Right renal cortex interstitium (tissue), 3 donors: Measurements from ENCODE around the gene DNAL4. TPM values are rescaled to one million over a fixed set of nuclear protein-coding genes. Genes with fewer than 3 reads are reported as not detected.

Source experiments
- DNase-seq, 3 donors: peaks; one replicate each; pipeline ENCODE4 v3.0.0-alpha.2; 2013; ENCODE audit warnings: low read depth in 3 of 3, low spot score in 2 of 3
- polyA plus RNA-seq, 3 donors: library from polyadenylated mRNA; unstranded; fragments of 120-200 nt; gene quantifications; one replicate each; pipeline ENCODE4 v1.2.1, GENCODE V29; 2013; ENCODE audit not compliant: insufficient read length in 3 of 3

DNAL4 gene
- polyA plus RNA-seq, 3 donors: 32.2 to 38.0 (median 35.5) TPM

DNA sequence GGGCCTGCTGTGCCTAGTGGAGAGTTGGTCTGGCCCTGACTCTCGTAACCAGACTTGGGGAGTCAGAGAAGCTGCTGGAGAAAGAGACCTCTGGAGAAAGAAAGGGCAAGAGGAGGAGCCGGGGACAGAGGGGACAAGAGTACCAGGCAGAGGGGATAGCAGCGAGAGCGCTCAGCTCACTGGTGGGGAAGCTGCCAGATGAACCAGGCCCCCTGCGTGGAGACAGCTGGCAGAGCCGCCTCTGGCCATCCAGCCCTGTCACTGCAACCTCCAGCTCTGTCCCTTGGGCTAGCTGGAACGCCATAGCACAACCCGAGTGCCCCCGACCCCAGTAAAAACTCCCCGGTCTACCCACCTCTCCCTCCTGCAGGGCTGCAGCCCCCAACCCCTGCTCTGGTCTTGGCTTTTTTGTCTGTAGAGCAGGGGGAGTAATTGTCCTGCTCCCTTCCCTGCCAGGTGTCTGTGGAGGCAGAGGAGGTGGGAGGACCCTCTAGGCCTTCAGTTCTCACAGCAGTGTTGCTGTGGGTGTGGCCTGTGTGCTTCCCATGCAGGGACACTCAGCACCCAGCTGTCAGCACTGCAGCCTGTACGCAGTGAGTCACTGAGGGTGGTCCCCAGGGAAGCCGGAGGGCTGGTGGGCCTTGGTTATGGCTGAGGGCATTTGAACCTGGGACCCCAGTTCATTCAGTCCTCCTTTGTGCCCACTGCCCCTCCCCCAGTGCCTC lies 33.3 kb downstream of the DNAL4 start:
- no peak for DNase-seq

DNA sequence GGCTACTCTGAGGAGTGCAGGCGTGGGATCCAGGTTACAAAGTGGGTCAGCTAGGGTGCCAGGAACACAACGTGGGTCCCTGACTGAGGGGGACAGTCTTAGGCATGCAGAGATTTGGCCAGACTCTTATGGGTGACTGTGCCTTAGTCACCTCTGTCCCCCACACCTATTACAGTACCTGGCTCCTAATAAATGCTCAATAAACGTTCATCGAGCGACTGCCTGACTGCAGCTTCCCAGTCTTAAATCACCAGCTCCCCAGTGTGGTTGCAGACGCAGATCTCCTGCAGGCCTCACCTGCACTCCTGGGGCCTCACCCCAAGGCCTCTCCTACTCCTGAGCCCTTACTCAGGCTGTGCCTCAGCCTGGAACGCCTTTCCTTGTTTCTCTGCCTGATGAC lies 34.9 kb downstream of the DNAL4 start:
- no peak for DNase-seq

DNA sequence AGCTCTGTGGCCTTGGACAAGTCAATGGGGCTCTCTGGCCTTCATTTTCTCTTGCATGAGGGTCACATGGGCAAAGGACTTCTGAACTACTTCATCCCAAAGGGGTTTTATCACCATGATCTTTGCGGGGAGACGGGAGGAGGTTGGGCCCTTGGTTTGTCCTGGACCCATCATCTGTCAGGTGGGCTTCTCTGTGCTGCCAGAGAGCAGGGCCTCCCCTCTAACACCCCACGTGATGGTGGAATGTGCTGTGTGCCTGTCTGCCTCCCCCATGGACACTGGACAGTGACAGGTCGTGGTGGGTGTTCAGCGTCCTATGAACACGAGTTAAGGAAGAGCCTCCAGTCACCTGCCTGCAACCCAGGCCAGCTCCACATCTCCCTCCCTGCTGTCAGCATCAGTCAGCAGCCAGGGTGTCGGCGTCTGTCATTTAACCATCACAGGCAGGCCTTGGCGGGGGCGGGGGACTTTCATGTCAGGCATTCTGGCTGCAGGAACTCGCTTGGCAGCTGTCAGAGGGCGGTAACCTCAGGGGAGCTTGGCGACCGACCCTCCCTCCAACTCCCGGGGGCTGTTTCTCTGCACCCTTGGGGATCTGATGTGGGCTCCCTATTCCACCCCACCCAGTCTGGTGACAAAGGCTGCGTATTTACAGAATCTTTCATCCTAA lies 35.5 kb downstream of the DNAL4 start:
- DNase-seq: no peak

DNA sequence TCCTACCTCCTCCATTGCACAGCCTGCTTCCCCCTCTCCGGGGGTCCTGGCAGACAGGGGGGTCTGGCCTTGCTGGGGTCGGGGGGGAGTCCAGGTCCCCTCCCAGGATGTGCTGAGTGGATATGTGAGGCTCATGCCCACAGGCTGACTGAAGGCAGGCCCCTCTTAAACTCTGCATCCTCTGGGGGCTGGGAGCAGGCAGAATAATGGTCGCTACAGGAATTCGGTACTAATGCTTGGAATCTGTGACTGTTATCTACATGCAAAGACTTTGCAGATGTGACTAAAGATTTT lies 36.5 kb downstream of the DNAL4 start:
- DNase-seq: no peak

DNA sequence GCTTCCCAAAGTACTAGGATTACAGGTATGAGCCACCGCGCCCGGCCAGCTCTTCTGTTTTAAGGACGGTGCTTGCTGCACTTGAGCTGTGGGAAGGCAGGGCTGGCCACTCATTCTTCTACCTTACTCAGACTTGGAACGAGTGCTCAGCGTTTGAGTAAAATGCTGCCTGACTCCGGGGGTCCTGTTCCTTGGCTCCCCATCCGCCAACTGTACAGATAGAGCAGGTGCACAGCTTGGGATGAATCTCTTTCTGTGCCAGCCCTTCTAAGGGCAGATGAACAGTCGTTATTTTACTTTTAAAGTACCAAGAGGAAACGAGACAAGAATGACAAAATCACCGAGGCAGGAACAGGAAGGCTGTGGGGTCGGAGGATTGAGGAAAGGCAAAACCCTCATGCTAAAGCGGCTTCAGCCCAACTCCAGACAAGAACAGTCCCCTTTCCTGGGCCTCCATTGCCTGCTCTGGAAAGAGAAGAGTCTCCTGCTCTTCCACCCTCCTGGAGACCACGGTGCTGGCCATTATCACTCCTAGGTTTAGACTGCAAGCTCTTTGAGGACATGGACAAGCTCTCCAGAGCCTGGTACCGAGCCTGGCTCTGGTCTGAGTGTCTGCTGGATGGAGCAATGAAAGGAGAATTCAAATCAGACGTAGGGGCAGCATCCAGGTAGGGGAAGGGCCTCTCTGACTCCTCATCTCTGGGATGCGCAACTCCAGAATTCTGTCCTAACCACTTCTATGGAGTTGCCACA lies 37.1 kb downstream of the DNAL4 start:
- DNase-seq: no peak

DNA sequence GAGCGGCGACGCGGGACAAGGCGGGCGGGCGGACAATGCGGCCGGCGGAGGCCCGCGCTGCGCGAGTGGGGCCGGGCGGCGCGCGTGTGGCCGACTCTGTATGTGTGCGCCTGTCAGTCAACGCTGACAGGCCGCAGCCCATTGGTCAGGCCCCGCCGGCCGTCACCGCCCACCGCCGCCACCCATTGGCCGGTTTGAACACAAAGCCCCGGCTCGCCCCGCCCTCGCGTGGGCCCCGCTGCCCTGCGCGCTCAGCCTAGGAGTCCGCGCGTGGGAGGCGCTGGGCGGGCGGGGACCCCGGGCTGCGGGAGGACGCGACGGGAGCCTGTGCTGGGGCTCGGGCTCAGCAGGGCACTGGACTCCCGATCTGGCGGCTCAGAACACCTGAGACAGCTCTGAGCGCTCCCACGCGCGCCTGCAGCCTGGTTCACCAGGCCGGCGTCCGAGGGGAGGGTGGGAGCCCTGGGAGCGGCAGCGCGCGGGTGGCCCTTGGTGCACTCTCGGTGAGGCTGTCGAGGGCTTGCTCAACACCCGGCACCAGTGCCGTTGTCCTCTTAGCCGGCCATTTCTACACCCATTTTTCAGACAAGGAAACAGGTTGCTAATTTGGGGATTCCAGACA lies 37.9 kb downstream of the DNAL4 start, which contains the start of gene SUN2:
TSS of gene SUN2 (minus strand) at position 88 of the 622 bp plus-strand sequence. CDS start 3,370 bp downstream, outside the sequence.
- DNase-seq: peak in 2 of 3 donors; percentile 70 to 82

DNA sequence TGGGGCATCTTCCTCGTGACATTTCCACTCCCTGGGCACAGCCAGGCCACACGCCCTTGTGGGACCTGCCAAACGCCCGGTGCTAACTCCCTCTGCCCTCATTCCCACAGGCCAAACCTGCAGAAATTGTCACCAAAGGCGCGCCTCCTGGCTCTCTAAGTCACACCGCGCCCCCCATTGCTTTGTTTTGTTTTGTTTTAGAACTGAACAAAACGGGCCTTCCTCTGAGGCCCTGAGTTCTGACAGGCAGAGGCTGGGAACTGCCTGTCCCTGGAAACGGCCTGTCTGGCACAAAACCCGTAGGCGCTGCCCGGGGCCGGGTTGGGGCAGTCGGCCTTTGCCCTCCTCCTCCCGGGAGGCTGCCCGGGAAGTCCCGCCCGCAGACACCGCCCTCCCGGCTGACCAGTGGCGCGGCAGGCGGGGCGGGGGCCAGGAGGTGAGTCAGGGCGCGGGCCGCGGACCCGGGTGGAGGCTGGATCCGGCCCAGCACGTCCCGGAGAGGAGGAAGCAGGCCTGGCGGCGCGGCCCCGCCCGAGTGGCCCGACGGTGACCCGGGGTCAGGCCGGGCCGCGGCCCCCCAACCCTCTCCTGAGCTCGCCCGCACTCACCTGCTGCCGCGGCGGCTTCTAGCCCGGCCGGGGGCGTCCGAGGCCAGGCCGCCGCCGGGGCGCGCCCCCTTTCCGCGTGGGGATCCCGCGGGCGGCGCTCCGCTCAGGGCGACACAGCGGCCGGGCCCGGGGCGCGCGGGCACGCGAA lies 38.6 kb downstream of the DNAL4 start:
- DNase-seq: no peak

DNA sequence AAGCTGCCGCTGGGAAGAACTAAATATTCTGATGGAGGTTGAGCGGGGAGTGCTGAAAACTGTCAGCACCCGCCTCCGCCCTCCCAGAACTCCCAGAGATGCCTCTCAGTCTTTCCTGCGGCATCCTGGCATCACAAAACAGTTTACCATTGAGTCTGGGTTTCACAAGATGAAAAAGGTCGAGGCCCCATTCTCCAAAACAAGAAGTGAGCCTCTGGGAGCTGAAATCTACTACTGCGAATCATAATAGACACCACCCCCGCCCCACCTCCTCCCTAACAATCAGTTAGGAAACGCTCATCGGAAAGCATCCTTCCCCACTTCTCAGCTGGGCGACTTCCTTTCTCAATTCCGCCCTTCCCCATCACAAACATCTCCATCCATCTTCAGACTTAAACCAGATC lies 39.2 kb downstream of the DNAL4 start:
- DNase-seq: no peak

DNA sequence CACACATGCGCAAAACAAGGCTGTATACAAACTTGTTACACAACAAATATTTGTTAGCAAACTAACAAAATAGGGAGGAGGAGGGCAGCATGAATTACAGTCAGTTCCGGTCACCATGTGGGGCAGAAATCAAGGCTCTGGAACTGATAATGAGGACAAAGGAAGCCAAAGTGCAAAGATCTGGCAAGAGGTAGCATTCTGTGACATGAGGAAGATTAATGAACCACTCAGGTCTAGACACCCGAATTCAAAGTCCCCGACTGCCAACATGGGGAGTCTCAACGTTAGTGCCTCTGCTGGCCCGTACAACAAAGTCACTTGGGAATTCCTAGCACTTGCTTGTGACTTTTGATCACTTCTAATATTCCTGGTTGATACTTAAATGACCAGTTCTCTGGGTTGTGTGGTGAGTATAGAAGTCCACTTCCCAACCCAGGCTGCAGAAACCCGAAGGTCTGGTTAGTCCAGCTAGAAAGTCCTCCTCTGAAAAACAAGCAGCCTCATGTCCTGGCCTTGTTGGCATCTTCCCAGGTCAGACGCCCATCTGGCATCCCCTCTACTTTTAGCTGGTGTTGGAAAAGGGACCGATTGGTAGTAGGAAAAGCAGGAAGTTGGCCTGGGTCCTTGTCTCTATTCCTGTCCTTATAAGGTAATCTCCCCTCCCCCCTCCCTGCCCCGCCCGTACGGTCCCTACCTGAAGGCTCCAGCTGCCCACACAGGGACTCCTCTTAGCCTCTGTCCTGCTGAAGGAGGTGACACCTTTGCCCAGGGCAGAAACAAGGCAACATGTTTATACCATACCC lies 39.8 kb downstream of the DNAL4 start:
- DNase-seq: no peak

DNA sequence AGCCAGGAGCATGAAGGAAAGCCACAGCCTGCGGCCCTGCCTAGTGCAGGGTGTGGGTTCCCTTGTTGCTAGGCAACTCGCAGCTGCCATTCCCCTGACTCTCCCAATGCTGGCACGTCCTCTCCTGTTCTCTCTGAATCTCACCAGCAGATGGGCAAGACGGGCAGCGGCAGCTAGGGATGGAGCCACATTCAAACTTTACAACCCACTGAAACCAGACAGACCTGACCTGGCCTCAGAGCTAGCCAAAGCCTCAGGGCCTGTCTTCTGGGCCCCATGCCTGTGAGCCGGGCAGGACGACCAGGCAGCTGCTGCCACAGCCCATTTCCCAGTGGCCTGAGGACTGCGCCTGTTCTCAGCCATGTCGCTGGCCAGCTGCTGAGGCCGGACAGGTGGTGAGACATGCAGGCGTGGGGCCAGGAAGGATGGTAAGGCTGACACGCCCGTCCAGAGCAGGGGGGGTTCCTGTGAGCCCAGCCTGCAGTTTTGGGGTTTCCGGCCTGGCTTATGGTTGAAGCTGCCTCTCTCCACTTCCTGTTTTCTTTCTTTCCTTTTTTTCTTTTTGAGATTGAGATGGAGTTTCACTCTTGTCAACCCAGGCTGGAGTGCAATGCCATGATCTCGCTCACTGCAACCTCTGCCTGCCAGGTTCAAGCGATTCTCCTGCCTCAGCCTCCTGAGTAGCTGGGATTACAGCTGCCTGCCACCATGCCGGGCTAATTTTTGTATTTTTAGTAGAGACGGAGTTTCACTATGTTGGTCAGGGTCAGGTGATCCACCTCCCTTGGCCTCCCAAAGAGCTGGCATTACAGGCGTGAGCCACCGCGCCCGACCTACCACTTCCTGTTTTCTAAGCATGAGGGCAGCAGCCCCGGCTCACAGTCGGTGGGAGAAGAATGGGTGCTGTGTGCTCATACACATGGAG lies 42.3 kb downstream of the DNAL4 start:
- DNase-seq: no peak

DNA sequence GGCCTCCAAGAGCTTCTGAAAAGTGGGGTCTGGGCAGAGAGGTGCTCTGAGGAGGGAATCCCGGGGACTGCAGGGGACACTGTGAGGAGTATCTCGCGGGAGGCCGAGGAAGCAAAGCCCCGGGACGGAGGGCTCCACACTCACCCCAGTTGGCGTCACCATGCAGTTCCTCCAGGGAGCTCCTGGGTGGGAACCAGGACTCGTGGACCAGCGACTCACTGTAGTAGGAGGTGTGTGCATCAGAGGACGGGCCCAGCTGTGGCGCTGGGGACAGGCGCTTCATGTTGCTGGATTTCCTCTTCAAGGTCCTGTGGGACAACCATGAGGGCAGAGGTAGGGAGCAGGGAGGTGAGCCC lies 42.9 kb downstream of the DNAL4 start:
- DNase-seq: no peak

DNA sequence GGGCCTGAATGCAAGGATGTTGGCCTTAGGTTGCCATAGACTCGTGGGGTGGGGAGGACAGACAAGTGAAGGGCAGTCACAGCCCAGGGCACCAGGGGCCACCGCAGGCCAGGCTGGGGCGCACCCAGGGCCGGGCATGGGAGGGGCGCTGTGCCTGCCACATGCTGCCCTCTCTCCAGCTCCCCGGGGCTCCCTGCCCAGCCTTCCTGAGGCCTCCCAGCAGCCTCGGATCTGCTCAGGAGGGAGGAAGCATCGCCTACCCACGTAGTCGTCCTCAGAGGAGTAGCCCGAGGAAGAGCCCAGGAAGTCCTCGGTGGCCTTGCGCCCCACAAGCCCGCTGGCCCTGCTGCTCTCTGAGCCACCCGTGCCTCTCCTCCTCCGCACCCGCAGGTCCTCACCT lies 43.3 kb downstream of the DNAL4 start:
- DNase-seq: no peak

DNA sequence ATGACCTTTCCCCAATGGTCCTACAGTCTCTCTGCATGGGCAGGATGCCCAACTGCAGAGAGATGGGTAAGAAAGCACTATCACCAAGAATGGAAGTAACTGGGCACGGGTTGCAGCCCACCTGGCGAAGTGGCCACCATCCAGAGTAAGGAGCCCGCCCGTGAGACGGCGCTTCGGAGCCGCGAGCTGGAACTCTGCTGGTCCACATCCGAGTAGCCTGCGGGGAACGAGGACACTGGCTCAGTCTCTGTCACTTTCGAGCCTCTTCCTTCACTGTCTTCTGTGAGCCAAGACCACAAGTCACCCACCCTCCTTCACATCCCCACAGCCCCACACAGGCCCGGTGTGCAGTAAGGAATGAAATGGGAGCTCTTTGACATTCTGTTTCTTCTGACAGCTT lies 43.8 kb downstream of the DNAL4 start:
- no peak for DNase-seq

DNA sequence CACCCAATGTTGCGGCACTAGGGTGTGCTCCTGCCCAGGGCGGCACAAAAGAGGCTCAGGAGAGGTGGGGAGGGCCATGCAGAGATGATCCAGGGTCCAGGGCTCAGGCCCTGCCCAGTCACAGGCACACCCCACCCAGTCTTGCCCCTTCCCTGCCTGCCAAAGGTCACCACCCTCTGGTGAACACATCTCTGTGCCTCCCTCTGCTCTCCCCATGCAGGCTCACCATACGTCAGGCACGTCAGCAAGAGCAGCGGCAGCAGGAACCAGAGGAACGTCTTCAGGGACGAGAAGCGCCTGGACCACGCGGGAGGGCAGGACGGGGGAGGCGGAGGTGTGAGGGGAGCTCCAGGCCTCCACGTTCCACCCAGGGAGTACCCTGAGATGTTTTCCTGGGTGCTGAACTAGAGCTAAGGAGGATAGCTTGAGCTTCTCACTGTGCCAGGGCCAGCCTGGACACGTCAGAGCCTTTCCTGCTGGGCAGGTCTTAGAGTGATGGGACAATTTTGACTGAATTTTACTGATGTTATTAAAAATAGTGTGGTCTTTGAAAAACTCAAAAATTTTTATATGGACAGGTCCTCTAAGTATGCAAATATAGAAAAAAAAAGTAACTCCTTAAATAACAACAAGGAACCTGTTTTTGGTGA lies 45.3 kb downstream of the DNAL4 start:
- no peak for DNase-seq

DNA sequence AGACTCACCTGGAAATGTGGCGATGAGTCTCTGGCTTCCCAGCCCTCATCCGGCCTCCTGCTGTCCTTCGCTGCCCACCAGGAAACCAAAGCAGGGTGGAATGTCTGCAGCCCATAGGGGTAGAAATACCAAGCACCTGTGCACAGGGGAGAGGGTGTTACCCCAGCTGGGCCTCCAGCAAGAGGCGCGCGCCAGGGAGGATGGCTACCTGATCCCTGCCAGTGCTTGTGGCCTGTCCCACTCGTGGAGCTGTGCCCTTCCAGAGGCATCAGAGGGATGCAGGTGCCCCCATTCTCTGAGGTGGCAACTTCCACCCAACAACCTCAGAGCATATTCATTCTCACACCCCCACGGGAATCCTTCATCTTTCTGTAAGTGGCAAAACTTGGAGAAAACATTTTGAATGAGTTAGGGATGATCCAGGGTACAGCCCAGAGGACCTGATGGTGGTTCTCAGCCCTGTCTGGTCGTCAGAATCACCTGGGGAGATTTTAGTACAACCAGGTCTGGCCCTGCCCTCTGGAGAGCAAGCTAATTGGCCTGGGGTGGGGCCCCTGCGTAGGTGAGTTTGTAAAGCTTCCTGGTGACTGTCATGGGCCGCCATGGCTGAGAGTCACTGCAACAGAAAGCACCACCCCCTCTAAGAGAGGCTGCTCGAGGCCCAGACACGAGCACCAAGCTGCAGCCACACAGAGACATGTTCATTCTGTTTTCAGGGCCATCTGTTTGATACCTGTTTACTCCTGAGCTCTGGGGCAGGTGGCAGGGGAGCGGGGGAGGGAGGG lies 48.1 kb downstream of the DNAL4 start:
- no peak for DNase-seq

DNA sequence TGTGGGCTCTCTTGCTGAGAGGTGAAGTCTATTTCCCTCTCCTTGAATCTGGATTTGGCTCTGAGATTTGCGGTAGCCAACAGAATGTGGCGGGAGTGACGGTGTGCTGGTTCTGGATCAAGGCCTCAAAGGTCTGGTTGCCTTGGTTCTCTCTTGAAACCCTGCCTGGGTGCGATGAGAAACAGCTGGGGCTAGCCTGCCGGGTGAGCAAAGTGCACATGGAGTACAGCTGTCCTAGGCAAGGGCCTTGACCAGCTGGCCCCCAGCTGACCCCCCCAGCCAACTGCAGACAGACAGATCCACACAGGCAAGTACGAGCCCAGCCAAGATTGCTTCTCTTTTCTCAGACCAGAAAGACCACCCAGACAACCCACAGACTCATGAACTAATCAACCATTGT lies 49.0 kb downstream of the DNAL4 start:
- DNase-seq: no peak

DNA sequence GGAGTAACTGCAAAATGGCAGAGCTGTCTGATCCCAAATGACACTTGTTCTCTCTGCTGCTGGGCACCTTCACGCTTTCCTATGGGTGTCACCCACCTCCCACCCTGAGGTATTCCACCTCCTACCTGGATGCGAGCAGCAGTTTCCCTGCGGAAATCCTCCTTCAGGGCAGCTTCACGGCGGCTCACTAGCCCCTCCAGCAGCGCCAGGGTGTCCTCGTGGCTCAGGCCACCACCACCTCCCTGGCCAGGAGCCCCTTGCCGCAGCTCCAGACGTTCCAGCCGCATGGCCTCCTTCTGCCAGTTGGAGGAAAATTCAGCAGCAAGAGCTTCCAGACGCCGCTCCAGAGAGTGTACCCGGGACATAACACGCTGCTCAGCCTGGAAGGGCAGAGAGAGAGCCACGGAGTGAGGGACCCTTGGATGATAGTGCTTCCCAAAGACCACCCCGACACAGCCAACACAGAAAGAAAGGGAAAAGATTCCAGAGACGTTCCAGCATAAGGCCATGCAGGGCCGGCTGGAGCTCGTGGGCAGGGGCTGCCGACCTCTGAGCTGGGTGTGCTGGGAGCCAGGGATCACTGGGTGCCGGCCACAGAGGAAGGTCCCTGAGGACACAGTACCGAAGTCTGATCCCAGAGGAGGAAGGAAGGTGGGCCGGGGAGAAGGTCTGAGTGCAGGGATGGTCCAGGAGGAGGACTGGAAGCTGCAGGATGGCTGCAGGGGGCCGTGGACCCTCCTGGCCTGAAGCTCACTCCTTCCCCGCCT lies 51.6 kb downstream of the DNAL4 start:
- no peak for DNase-seq
